Measurements from ENCODE around the gene FH.

The FH gene

GRCh38 chr1:241453732-241454131, 65.8 kb downstream of the FH start:
- DNase-seq: no peak

GRCh38 chr1:241451956-241452355, 67.6 kb downstream of the FH start:
- no peak for DNase-seq

All from activated CD4-positive, CD25-positive, alpha-beta regulatory T cell (primary cell).